HepG2 (cell line): Measurements from ENCODE around the gene AGAP6. TPM values are rescaled to one million over a fixed set of nuclear protein-coding genes. Genes with fewer than 3 reads are reported as not detected.
"Not testable (repeated sequence)": the region's sequence is repeated elsewhere in the genome, so short reads cannot be mapped to it uniquely, and the experiment has no call there.

Source experiments
- ATAC-seq: fragments of 200-7000 bp; cut with Tn5 transposase; 3 replicates; pipeline ENCODE4 v1.9.1; 2020; ENCODE audit warnings: mild to moderate bottlenecking, moderate library complexity
- BruUV-seq: library from RNA; stranded (reverse); fragments of 400-500 nt; replicated peaks from 2 replicates; lab custom pipeline; 2021; lab: Mats Ljungman, UMichigan
- CTCF ChIA-PET: fragments of 300-600 bp; formaldehyde crosslinking; extraction: SDS; loops from one replicate; lab custom pipeline; 2021; ENCODE audit warnings: low total read pairs, inconsistent platforms, low intra/inter-chr PET ratio; lab: Yijun Ruan, JAX
- POLR2A ChIA-PET: fragments of 350-600 bp; sonication (Branson Sonifier 250); formaldehyde crosslinking; loops from one replicate; lab custom pipeline; 2020; ENCODE audit warnings: antibody characterized with exemption, inconsistent platforms; lab: Yijun Ruan, JAX
- DNase-seq: peaks from one replicate; pipeline ENCODE4 v3.0.0-alpha.2; 2015; ENCODE audit warnings: low spot score
- FAIRE-seq: peaks from 3 replicates; lab custom pipeline; 2011; peaks lifted over from hg19 to GRCh38; lab: Jason Lieb, UNC
- H2AFZ ChIP-seq: one replicate; pipeline ENCODE4 v1.6.1; 2011; ENCODE audit warnings: low read length, inconsistent platforms
- H3K27ac ChIP-seq: fragments of 300-600 bp; 3 replicates; pipeline ENCODE4 v1.8.0; 2011; ENCODE audit warnings: mixed run types, mild to moderate bottlenecking, mixed read lengths, low read length, inconsistent platforms; ENCODE audit not compliant: insufficient read depth; ENCODE audit errors: extremely low read length
- H3K27me3 ChIP-seq, 2 experiments: fragments of 200-600 bp in 1 of 2; 2 replicates in 1 of 2; 3 replicates in 1 of 2; pipeline versions ENCODE4 v1.6.0 to v1.8.0; 2011; ENCODE audit warnings: low read length in 2 of 2, mild to moderate bottlenecking in 2 of 2, moderate library complexity in 2 of 2, inconsistent platforms in 1 of 2; ENCODE audit not compliant: insufficient read depth in 2 of 2, control insufficient read depth in 1 of 2
- H3K36me3 ChIP-seq, 2 experiments: fragments of 200-600 bp in 1 of 2; replicated peaks in 1 of 2; 2 replicates in 1 of 2; 3 replicates in 1 of 2; pipeline versions ENCODE4 v1.5.1 to v1.8.0; 2011; ENCODE audit warnings: low read length in 2 of 2, inconsistent platforms in 1 of 2; ENCODE audit not compliant: insufficient read depth in 2 of 2, control insufficient read depth in 1 of 2
- H3K4me1 ChIP-seq: 2 replicates; pipeline ENCODE4 v1.5.1; 2012; ENCODE audit warnings: low read length, inconsistent platforms; ENCODE audit not compliant: insufficient read depth
- H3K4me2 ChIP-seq: 2 replicates; pipeline ENCODE4 v1.6.0; 2011; ENCODE audit warnings: low read depth, low read length, inconsistent platforms
- H3K4me3 ChIP-seq, 3 experiments: fragments of 200-600 bp in 1 of 3; sonication (generic), shearing (Covaris generic) in 1 of 3; replicated peaks in 1 of 3; 2 replicates each; pipeline ENCODE4 v1.5.1; 2011 to 2016; ENCODE audit warnings: low read length in 3 of 3, inconsistent platforms in 2 of 3, low read depth in 2 of 3, mild to moderate bottlenecking in 2 of 3, control low read depth in 1 of 3, mixed read lengths in 1 of 3; ENCODE audit not compliant: insufficient read depth in 1 of 3
- H3K79me2 ChIP-seq: one replicate; pipeline ENCODE4 v1.6.1; 2011; ENCODE audit warnings: low read length, inconsistent platforms; ENCODE audit not compliant: insufficient read depth
- H3K9ac ChIP-seq: 2 replicates; pipeline ENCODE4 v1.6.0; 2011; ENCODE audit warnings: mild to moderate bottlenecking, low read depth, low read length, inconsistent platforms; ENCODE audit not compliant: insufficient read depth
- H3K9me3 ChIP-seq: 2 replicates; pipeline ENCODE4 v1.5.1; 2012; ENCODE audit warnings: mild to moderate bottlenecking, low read length
- H4K20me1 ChIP-seq: 2 replicates; pipeline ENCODE4 v1.6.0; 2011; ENCODE audit warnings: inconsistent platforms, mild to moderate bottlenecking, low read length, moderate library complexity; ENCODE audit not compliant: insufficient read depth
- WGBS: methylation state at CpG from one replicate; pipeline ENCODE4 v1.1.6; 2017; ENCODE audit warnings: low lambda C conversion rate; 5-methylcytosine and 5-hydroxymethylcytosine counted together
- in situ Hi-C: cut with HindIII; loops from 2 replicates; pipeline ENCODE4 v1.10.0; 2017; ENCODE audit warnings: low pct_unique_long_range_greater_than_20kb; ENCODE audit not compliant: extremely low pct_ligation_motif_present
- intact Hi-C: fragments of 100-400 bp; cut with micrococcal nuclease; formaldehyde crosslinking; loops from one replicate; pipeline ENCODE4 v1.10.0; 2022; ENCODE audit not compliant: unreplicated experiment
- polyA plus RNA-seq, 8 experiments: library from polyadenylated mRNA; depleted of rRNA in 3 of 8; stranded (reverse) in 7 of 8; unstranded in 1 of 8; fragments of >200 nt; fragmentation: Illumina TruSeq in 4 of 8; extraction: Trizol in 4 of 8; gene quantifications; 2 replicates each; pipeline versions ENCODE4 v1.2.1 to v1.2.3, GENCODE V29; 2011 to 2016; ENCODE audit warnings: low read depth in 4 of 8, missing spikeins in 1 of 8, mixed read lengths in 1 of 8; ENCODE audit not compliant: insufficient read depth in 1 of 8
- total RNA-seq, 5 experiments: library from RNA; depleted of rRNA; stranded (reverse); fragments of >200 nt; fragmentation: Illumina TruSeq; extraction: Trizol; gene quantifications; 2 replicates each; pipeline ENCODE4 v1.2.3, GENCODE V29; 2016; ENCODE audit warnings: low read depth in 1 of 5

The AGAP6 gene
- total and polyA plus RNA-seq, 2 of the 13 experiments (the other 11 are each of a cell fraction or from before 2014, with no cell fraction given), result 7.7 to 19.5 TPM

DNA sequence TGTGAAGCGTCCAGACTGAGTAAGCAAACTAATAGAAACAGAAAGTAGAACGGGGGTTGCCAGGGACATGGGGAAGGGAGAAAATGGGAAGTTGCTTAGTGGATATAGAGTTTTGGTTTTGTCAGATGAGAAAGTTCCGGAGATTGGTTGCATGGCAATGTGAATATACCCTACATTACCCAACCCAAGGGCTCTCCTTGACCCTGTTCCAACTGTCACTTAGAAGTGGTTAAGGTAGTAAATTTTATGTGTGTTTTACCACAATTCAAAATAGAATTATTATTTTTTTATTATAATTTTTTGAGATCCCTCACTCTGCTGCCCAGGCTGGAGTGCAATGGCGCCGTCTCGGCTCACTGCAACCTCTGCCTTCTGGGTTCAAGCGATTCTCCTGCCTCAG, 25.8 kb downstream of the AGAP6 start:
- H3K4me2 ChIP-seq, H3K4me3 ChIP-seq, intact Hi-C loops, H4K20me1 ChIP-seq, H3K4me1 ChIP-seq, H3K27ac ChIP-seq, H3K9ac ChIP-seq, POLR2A ChIA-PET, in situ Hi-C loops, H3K79me2 ChIP-seq, BruUV-seq, H3K36me3 ChIP-seq, H2AFZ ChIP-seq, FAIRE-seq, ATAC-seq, DNase-seq, H3K27me3 ChIP-seq, H3K9me3 ChIP-seq, CTCF ChIA-PET: not testable (repeated sequence)
- 93% methylated on average over 7 of the region's 7 CpGs for WGBS

- intact Hi-C loops, H3K27me3 ChIP-seq, in situ Hi-C loops, DNase-seq, BruUV-seq, CTCF ChIA-PET, H3K36me3 ChIP-seq, ATAC-seq, H4K20me1 ChIP-seq, FAIRE-seq, H3K9me3 ChIP-seq, H3K4me1 ChIP-seq, POLR2A ChIA-PET, H3K4me3 ChIP-seq, H3K4me2 ChIP-seq, H3K9ac ChIP-seq, H3K79me2 ChIP-seq, H2AFZ ChIP-seq, H3K27ac ChIP-seq: not testable (repeated sequence)
- 70% methylated on average over 9 of the region's 9 CpGs for WGBS
Measured at GRCh38 chr10:50015596-50016220, 27.5 kb downstream of the AGAP6 start.

- ATAC-seq, DNase-seq, H3K27me3 ChIP-seq, BruUV-seq, H4K20me1 ChIP-seq, H3K4me3 ChIP-seq, H3K9ac ChIP-seq, H3K9me3 ChIP-seq, in situ Hi-C loops, H3K27ac ChIP-seq, H2AFZ ChIP-seq, CTCF ChIA-PET, H3K79me2 ChIP-seq, H3K36me3 ChIP-seq, intact Hi-C loops, H3K4me2 ChIP-seq, POLR2A ChIA-PET, H3K4me1 ChIP-seq, FAIRE-seq: not testable (repeated sequence)
- 65% methylated on average over 5 of the region's 5 CpGs for WGBS
Measured at GRCh38 chr10:50016926-50017325, 28.7 kb downstream of the AGAP6 start.

DNA sequence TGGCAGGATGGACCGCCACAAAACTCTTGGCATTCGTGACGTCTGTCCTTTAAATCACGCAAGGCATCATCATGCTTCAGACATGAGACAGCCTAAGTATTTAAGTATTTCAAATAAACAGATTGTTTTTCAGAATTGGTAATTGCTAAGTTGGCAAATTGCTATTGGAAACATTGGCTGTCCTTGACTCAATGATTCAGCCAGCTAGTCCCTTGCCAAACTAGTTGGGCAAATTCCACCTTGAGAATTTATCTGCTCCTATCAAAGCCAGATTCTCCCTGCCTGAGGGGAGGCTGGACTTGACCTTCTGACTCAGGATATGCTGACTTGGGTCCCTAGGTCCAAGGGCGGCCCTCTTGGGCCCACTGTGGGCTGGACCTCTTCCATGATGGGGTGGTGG, 29.4 kb downstream of the AGAP6 start:
- H3K79me2 ChIP-seq, CTCF ChIA-PET, in situ Hi-C loops, H3K4me2 ChIP-seq, intact Hi-C loops, H4K20me1 ChIP-seq, H3K9me3 ChIP-seq, DNase-seq, POLR2A ChIA-PET, FAIRE-seq, ATAC-seq, H3K9ac ChIP-seq, H3K4me3 ChIP-seq, H3K4me1 ChIP-seq, BruUV-seq, H3K27me3 ChIP-seq, H3K36me3 ChIP-seq, H2AFZ ChIP-seq, H3K27ac ChIP-seq: not testable (repeated sequence)
- WGBS, result 81% methylated on average over 4 of the region's 5 CpGs
